Activated CD4-positive, alpha-beta memory T cell treated with anti-CD3 and anti-CD28 coated beads, Interleukin-2, amount 10 ng/mL, durations not matched to agents 7 days and 5 days (primary cell): ENCODE data around the gene ENC1. TPM values are rescaled to one million over a fixed set of nuclear protein-coding genes. Genes with fewer than 3 reads are reported as not detected.

Experiments used
- CTCF ChIA-PET: fragments of 350-600 bp; sonication (Branson Sonifier 250); formaldehyde crosslinking; loops from one replicate; lab custom pipeline; 2021; ENCODE audit warnings: antibody characterized with exemption, inconsistent platforms; lab: Charles Lee
- POLR2A ChIA-PET: fragments of 350-600 bp; sonication (Branson Sonifier 250); formaldehyde crosslinking; loops from one replicate; lab custom pipeline; 2021; ENCODE audit warnings: antibody characterized with exemption; lab: Charles Lee
- DNase-seq: peaks from one replicate; pipeline ENCODE4 v3.0.0-alpha.2; 2020
- H3K27ac Mint-ChIP-seq: one replicate; pipeline ENCODE4 v1.8.0; 2021; ENCODE audit warnings: mild to moderate bottlenecking, mixed read lengths
- H3K27me3 Mint-ChIP-seq: one replicate; pipeline ENCODE4 v1.8.0; 2021; ENCODE audit warnings: mixed read lengths
- H3K36me3 Mint-ChIP-seq: one replicate; pipeline ENCODE4 v1.8.0; 2021; ENCODE audit warnings: low read depth, mixed read lengths
- H3K4me1 Mint-ChIP-seq: one replicate; pipeline ENCODE4 v1.8.0; 2021; ENCODE audit warnings: mixed read lengths
- H3K4me3 Mint-ChIP-seq: one replicate; pipeline ENCODE4 v1.8.0; 2021; ENCODE audit warnings: mild to moderate bottlenecking, mixed read lengths
- H3K9me3 Mint-ChIP-seq: one replicate; pipeline ENCODE4 v1.8.0; 2021; ENCODE audit warnings: mixed read lengths
- total RNA-seq, 2 experiments: library from RNA; stranded (reverse); gene quantifications; one replicate each; pipeline ENCODE4 v1.2.3, GENCODE V29; 2021

ENC1 gene
- total RNA-seq, 2 experiments from 2014 or later: 0.43 to 0.73 TPM

- no peaks in the 10 kb centered on the region for H3K9me3 Mint-ChIP-seq
- no peak overlapping the region for H3K27ac Mint-ChIP-seq
- CTCF ChIA-PET: no interaction called here
Observed at GRCh38 chr5:74587300-74587699, 53.2 kb downstream of the ENC1 start.

GRCh38 chr5:74586856-74587255 is 53.7 kb downstream of the ENC1 start:
- ChIA-PET CTCF (no interaction called here), POLR2A (interaction anchor here (1.1 kb wide), 1 partner anchor 15 kb away, joined by 3 read pairs; no protein-coding TSS in a partner anchor)
- Mint-ChIP-seq H3K4me1 (peaks cover 1% of the 10 kb centered on the region), H3K9me3 (no peaks in the 10 kb centered on the region), H3K27ac (no peak overlapping the region), H3K27me3 (peaks cover 42% of the 10 kb centered on the region), H3K4me3 (no peak overlapping the region), H3K36me3 (no peaks in the 10 kb centered on the region)
- no peak for DNase-seq

More at GRCh38 chr5:74587300-74587699, 53.2 kb downstream of the ENC1 start:
- peaks cover 43% of the 10 kb centered on the region for H3K27me3 Mint-ChIP-seq
- no peak for DNase-seq
- no peak overlapping the region for H3K4me3 Mint-ChIP-seq
- H3K36me3 Mint-ChIP-seq: no peaks in the 10 kb centered on the region
- POLR2A ChIA-PET: interaction anchor here (1.1 kb wide), 1 partner anchor 15 kb away, joined by 3 read pairs; no protein-coding TSS in a partner anchor
- H3K4me1 Mint-ChIP-seq: no peaks in the 10 kb centered on the region

GRCh38 chr5:74582853-74583252 is 57.7 kb downstream of the ENC1 start:
- Mint-ChIP-seq H3K27ac (no peak overlapping the region), H3K36me3 (no peaks in the 10 kb centered on the region), H3K9me3 (no peaks in the 10 kb centered on the region), H3K4me1 (peaks cover 23% of the 10 kb centered on the region), H3K4me3 (no peak overlapping the region), H3K27me3 (peaks cover 31% of the 10 kb centered on the region)
- ChIA-PET POLR2A (no interaction called here), CTCF (interaction anchor here (1.3 kb wide), 1 partner anchor 57 kb away, joined by 3 read pairs; the partner anchor contains the start of gene ENC1)
- no peak for DNase-seq

DNA sequence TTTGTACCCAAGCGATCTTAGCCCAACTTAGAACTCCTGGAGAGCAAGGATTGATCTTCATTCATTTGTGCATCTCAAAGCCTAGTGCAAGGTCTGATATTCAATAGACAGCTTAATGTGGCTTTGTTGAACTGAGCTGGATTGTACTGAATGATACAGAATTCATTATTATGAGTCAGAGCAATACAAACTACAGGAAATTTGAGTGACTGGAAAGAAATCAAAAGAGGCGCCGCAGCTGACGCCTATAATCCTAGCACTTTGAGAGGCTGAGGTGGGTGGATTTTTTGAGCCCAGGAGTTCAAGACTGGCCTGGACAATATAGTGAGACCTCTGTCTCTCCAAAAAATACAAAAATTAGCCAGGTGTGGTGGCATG is 58.6 kb downstream of the ENC1 start:
- Mint-ChIP-seq H3K36me3 (no peaks in the 10 kb centered on the region), H3K27me3 (peaks cover 30% of the 10 kb centered on the region), H3K27ac (no peak overlapping the region), H3K4me3 (no peak overlapping the region), H3K4me1 (peaks cover 32% of the 10 kb centered on the region), H3K9me3 (no peaks in the 10 kb centered on the region)
- no peak for DNase-seq
- ChIA-PET CTCF (interaction anchor here (1.3 kb wide), 1 partner anchor 58 kb away, joined by 3 read pairs; the partner anchor contains the start of gene ENC1), POLR2A (no interaction called here)

DNA sequence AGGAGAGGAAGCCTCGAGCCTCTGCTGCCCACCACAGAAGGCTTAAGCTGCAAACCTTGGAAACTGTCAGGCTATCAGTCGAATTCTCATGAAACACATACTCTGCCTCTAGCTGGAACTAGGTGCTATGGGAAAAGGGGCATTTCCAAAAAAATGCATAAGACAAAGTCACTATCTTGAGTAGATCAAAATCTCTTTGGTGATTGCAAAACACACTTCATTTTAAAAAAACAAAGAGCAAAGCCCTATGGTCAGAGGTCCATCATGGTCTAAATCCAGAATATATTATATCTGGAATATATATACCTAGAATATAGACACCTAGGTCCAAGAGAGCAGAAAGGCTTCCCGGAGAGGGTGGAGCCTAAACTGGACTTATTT is 59.8 kb downstream of the ENC1 start:
- CTCF ChIA-PET: interaction anchor here (1.3 kb wide), 1 partner anchor 60 kb away, joined by 5 read pairs; the partner anchor contains the start of gene ENC1
- H3K4me3 Mint-ChIP-seq: no peak overlapping the region

GRCh38 chr5:74579215-74579614 is 61.3 kb downstream of the ENC1 start:
- POLR2A ChIA-PET: interaction anchor here (1.2 kb wide), 1 partner anchor 62 kb away, joined by 4 read pairs; no protein-coding TSS in a partner anchor
- Mint-ChIP-seq H3K27me3 (peaks cover 21% of the 10 kb centered on the region), H3K4me1 (peaks cover 47% of the 10 kb centered on the region)

More for the DNA sequence above, 59.8 kb downstream of the ENC1 start:
- Mint-ChIP-seq H3K9me3 (no peaks in the 10 kb centered on the region), H3K27ac (no peak overlapping the region), H3K4me1 (peaks cover 43% of the 10 kb centered on the region), H3K27me3 (peaks cover 25% of the 10 kb centered on the region), H3K36me3 (no peaks in the 10 kb centered on the region)
- DNase-seq: no peak
- POLR2A ChIA-PET: no interaction called here

GRCh38 chr5:74578356-74579044 is 62.0 kb downstream of the ENC1 start:
- Mint-ChIP-seq H3K4me1 (peaks cover 47% of the 10 kb centered on the region), H3K27me3 (peaks cover 18% of the 10 kb centered on the region), H3K9me3 (no peaks in the 10 kb centered on the region), H3K4me3 (peak overlapping the region; percentile 38), H3K36me3 (no peaks in the 10 kb centered on the region), H3K27ac (peak overlapping the region; percentile 31)
- no peak for DNase-seq
- ChIA-PET POLR2A (interaction anchor here (1.2 kb wide), 1 partner anchor 63 kb away, joined by 4 read pairs; no protein-coding TSS in a partner anchor), CTCF (no interaction called here)

More at GRCh38 chr5:74579215-74579614, 61.3 kb downstream of the ENC1 start:
- peak overlapping the region; percentile 38 for H3K4me3 Mint-ChIP-seq
- CTCF ChIA-PET: no interaction called here
- DNase-seq: peak; percentile 81
- peak overlapping the region; percentile 31 for H3K27ac Mint-ChIP-seq
- H3K9me3 Mint-ChIP-seq: no peaks in the 10 kb centered on the region
- no peaks in the 10 kb centered on the region for H3K36me3 Mint-ChIP-seq

Other genes starting within 250 kb of the ENC1 start
- 10 to 100 TPM; 86.7 to 87.6 TPM for gene HEXB, start 44.5 kb upstream of the ENC1 start, total RNA-seq
- 10 to 100 TPM; 20.8 to 21.5 TPM for gene GFM2, start 126.4 kb upstream of the ENC1 start, total RNA-seq
- gene NSA2, start 126.5 kb upstream of the ENC1 start, total RNA-seq: 10 to 100 TPM; 80.2 to 81.5 TPM
- 1 to 10 TPM; 3.5 to 4.6 TPM for gene FAM169A, start 225.7 kb upstream of the ENC1 start, total RNA-seq